OCI-LY1 (cell line): ENCODE data around the gene PIGW.

ENCODE experiments used
- H2AFZ ChIP-seq: fragments of 200-600 bp; sonication (generic), shearing (Covaris generic); 2 replicates; pipeline ENCODE4 v1.6.0; 2014; ENCODE audit warnings: antibody characterized with exemption, mild to moderate bottlenecking, low read length
- H3F3A ChIP-seq: fragments of 200-600 bp; sonication (generic), shearing (Covaris generic); 2 replicates; pipeline ENCODE4 v1.6.0; 2014; ENCODE audit warnings: mild to moderate bottlenecking, antibody characterized with exemption, low read length, moderate library complexity; ENCODE audit not compliant: insufficient read depth
- H3K27ac ChIP-seq: fragments of 200-600 bp; sonication (generic); 2 replicates; pipeline ENCODE4 v1.5.1; 2014; ENCODE audit warnings: low read length, mixed run types, mild to moderate bottlenecking, low read depth; ENCODE audit not compliant: poor library complexity, severe bottlenecking
- H3K27me3 ChIP-seq: fragments of 200-600 bp; sonication (generic); 2 replicates; pipeline ENCODE4 v1.6.0; 2014; ENCODE audit warnings: antibody characterized with exemption, mild to moderate bottlenecking, low read length, moderate library complexity; ENCODE audit not compliant: insufficient read depth
- H3K36me3 ChIP-seq: fragments of 200-600 bp; sonication (generic); 2 replicates; pipeline ENCODE4 v1.6.1; 2014; ENCODE audit warnings: mild to moderate bottlenecking, antibody characterized with exemption, low read length, moderate library complexity, mixed read lengths; ENCODE audit not compliant: insufficient read depth
- H3K4me1 ChIP-seq: fragments of 200-600 bp; sonication (generic); 2 replicates; pipeline ENCODE4 v1.5.1; 2014; ENCODE audit warnings: mild to moderate bottlenecking, low read length, moderate library complexity; ENCODE audit not compliant: insufficient read depth, severe bottlenecking
- H3K4me2 ChIP-seq: fragments of 200-600 bp; sonication (generic), shearing (Covaris generic); 2 replicates; pipeline ENCODE4 v1.6.1; 2014; ENCODE audit warnings: low read length
- H3K4me3 ChIP-seq: fragments of 200-600 bp; sonication (generic); 2 replicates; pipeline ENCODE4 v1.5.1; 2014; ENCODE audit warnings: low read length, low read depth, mild to moderate bottlenecking, mixed read lengths; ENCODE audit not compliant: poor library complexity, severe bottlenecking
- H3K79me2 ChIP-seq: fragments of 200-600 bp; shearing (Covaris generic); 2 replicates; pipeline ENCODE4 v1.6.1; 2016; ENCODE audit warnings: mixed run types, low read length, mixed read lengths; ENCODE audit not compliant: insufficient read depth
- H3K9ac ChIP-seq: fragments of 200-600 bp; sonication (generic), shearing (Covaris generic); 2 replicates; pipeline ENCODE4 v1.6.1; 2014; ENCODE audit warnings: mild to moderate bottlenecking, low read length, mixed read lengths
- H3K9me2 ChIP-seq: fragments of 200-600 bp; sonication (generic), shearing (Covaris generic); 2 replicates; pipeline ENCODE4 v1.6.1; 2014; ENCODE audit warnings: low read depth, mild to moderate bottlenecking, low read length, mixed read lengths
- H3K9me3 ChIP-seq: fragments of 200-600 bp; shearing (Covaris generic); 2 replicates; pipeline ENCODE4 v1.6.1; 2014; ENCODE audit warnings: low read length, mixed read lengths
- H4K20me1 ChIP-seq: fragments of 200-600 bp; sonication (generic), shearing (Covaris generic); 2 replicates; pipeline ENCODE4 v1.6.0; 2016; ENCODE audit warnings: mild to moderate bottlenecking, low read length; ENCODE audit not compliant: insufficient read depth
- EZH2 ChIP-seq: fragments of 200-600 bp; sonication (generic), shearing (Covaris generic); IDR thresholded peaks from 2 replicates; pipeline ENCODE4 v1.8.0; 2017; ENCODE audit warnings: borderline replicate concordance, mixed run types, mild to moderate bottlenecking, antibody characterized with exemption, low read length, moderate library complexity, mixed read lengths
- TF ChIP-seq, protein P1 (sequence below): fragments of 200-600 bp; sonication (generic), shearing (Covaris generic); IDR thresholded peaks from 2 replicates; pipeline ENCODE4 v1.5.1; 2017; ENCODE audit warnings: mild to moderate bottlenecking, antibody characterized with exemption, low read length, moderate library complexity, mixed read lengths

Gene PIGW

DNA sequence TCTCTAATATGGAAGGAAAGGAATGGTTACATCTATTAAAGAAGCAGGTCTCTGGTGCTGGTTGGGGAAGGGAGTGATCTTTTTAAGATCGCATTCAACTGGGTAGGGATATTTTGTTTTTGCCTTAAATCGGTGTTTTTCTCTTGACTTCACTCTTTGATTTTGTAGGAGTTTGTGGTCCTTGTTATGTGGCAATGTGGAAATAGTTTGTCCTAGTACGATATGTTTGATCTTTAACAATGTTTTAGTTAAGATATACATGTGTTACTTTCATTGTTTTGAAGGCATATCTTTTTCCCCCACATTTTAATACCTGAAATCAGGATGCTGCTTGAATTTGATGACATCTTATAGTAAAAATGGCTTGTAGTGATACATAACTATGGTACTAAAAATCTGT is 18.7 kb downstream of the PIGW start:
- no peak overlapping the region for H2AFZ ChIP-seq
- peaks cover 51% of the 10 kb centered on the region for H3K4me1 ChIP-seq
- no peaks in the 10 kb centered on the region for H3K27me3 ChIP-seq
- no peak overlapping the region for H3K27ac ChIP-seq
- no peaks in the 10 kb centered on the region for H3K9me2 ChIP-seq
- H3K9ac ChIP-seq = no peak overlapping the region
- no peak for TF ChIP-seq EZH2
- TF ChIP-seq, protein P1, sequence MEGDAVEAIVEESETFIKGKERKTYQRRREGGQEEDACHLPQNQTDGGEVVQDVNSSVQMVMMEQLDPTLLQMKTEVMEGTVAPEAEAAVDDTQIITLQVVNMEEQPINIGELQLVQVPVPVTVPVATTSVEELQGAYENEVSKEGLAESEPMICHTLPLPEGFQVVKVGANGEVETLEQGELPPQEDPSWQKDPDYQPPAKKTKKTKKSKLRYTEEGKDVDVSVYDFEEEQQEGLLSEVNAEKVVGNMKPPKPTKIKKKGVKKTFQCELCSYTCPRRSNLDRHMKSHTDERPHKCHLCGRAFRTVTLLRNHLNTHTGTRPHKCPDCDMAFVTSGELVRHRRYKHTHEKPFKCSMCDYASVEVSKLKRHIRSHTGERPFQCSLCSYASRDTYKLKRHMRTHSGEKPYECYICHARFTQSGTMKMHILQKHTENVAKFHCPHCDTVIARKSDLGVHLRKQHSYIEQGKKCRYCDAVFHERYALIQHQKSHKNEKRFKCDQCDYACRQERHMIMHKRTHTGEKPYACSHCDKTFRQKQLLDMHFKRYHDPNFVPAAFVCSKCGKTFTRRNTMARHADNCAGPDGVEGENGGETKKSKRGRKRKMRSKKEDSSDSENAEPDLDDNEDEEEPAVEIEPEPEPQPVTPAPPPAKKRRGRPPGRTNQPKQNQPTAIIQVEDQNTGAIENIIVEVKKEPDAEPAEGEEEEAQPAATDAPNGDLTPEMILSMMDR = no peak
- H3K9me3 ChIP-seq = no peaks in the 10 kb centered on the region
- H3K36me3 ChIP-seq = peaks cover 62% of the 10 kb centered on the region
- no peaks in the 10 kb centered on the region for H3F3A ChIP-seq
- H3K4me2 ChIP-seq = no peak overlapping the region
- H3K79me2 ChIP-seq = peaks cover 72% of the 10 kb centered on the region
- no peaks in the 10 kb centered on the region for H4K20me1 ChIP-seq
- no peak overlapping the region for H3K4me3 ChIP-seq

DNA sequence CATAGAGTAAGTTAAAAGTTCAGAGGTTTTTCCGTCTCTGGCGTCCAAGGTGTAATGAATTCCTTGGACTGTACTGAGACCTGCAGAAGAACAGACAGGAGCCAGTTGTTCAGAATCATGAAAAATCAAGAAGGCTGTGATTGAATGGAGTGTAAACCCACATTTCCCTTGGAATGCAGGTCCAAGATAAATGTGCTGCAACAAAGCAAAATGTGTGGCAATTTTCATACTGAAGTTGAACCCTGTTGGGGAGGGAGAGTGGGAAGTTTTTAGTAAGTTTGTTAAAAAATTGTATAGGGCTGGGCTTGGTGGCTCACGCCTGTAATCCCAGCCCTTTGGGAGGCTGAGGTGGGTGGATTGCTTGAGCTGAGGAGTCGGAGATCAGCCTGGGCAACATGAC is 31.3 kb downstream of the PIGW start:
- TF ChIP-seq EZH2 = no peak
- TF ChIP-seq, protein P1 = no peak
- no peaks in the 10 kb centered on the region for H3K27me3 ChIP-seq
- no peak overlapping the region for H3K4me2 ChIP-seq
- no peaks in the 10 kb centered on the region for H3F3A ChIP-seq
- no peak overlapping the region for H2AFZ ChIP-seq
- peaks cover 86% of the 10 kb centered on the region for H3K36me3 ChIP-seq
- no peak overlapping the region for H3K27ac ChIP-seq
- no peaks in the 10 kb centered on the region for H3K9me3 ChIP-seq
- no peaks in the 10 kb centered on the region for H3K4me1 ChIP-seq
- H3K9me2 ChIP-seq = no peaks in the 10 kb centered on the region
- no peaks in the 10 kb centered on the region for H4K20me1 ChIP-seq
- no peak overlapping the region for H3K4me3 ChIP-seq
- H3K9ac ChIP-seq = no peak overlapping the region
- H3K79me2 ChIP-seq = peaks cover 7% of the 10 kb centered on the region; the same call in 1 of the 2 replicates

DNA sequence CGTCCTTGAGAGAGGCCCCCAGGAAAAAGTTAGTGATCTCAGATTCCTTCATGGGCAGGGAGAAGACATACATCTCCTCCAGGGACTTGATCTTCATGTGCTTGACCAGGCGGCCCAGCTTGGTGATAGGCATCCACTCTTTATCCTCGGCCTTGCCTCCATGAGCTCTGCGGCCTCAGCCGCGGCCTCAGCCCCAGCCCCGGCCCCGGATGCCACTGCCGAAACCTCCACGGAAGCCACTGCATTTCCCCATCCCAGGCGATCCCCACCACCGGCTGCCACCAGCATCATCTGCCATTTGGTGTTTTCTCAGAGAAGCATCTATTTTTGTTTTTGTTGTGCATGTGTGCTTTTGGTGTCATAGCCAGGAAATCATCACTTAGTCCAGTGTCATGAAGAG is 40.2 kb downstream of the PIGW start:
- Histone ChIP-seq H3F3A (no peaks in the 10 kb centered on the region), H2AFZ (no peak overlapping the region), H4K20me1 (0 out of 2 replicates have a peak, but pooled peaks cover 3% of the 10 kb centered on the region), H3K79me2 (peaks cover 22% of the 10 kb centered on the region), H3K36me3 (peaks cover 84% of the 10 kb centered on the region), H3K9me3 (no peaks in the 10 kb centered on the region), H3K9ac (no peak overlapping the region), H3K9me2 (no peaks in the 10 kb centered on the region), H3K27ac (no peak overlapping the region), H3K27me3 (no peaks in the 10 kb centered on the region), H3K4me2 (no peak overlapping the region), H3K4me1 (no peaks in the 10 kb centered on the region), H3K4me3 (no peak overlapping the region)
- TF ChIP-seq EZH2 = no peak
- TF ChIP-seq, protein P1 = no peak
